Astrocyte of the cerebellum (primary cell): ENCODE data around the gene CUL4A.

Experiments
- DNase-seq: peaks from one replicate; pipeline ENCODE4 v3.0.0-alpha.2; 2011; ENCODE audit warnings: low read depth
- H3K4me3 ChIP-seq: 2 replicates; pipeline ENCODE4 v1.5.1; 2011; ENCODE audit warnings: mild to moderate bottlenecking, low read depth, low read length, moderate library complexity
- in situ Hi-C: cut with HindIII; loops from 2 replicates; pipeline ENCODE4 v1.10.0; 2017; ENCODE audit warnings: low sequenced_read_pairs
- TF ChIP-seq, protein P1 (sequence below): IDR thresholded peaks from 2 replicates; pipeline ENCODE4 v1.5.1; 2012; ENCODE audit warnings: low read length, low read depth, moderate library complexity, mild to moderate bottlenecking; ENCODE audit errors: missing control alignments

The CUL4A gene

GRCh38 chr13:113280126-113280525, 70.7 kb downstream of the CUL4A start:
- no peak overlapping the region for H3K4me3 ChIP-seq
- DNase-seq = no peak
- TF ChIP-seq, protein P1, sequence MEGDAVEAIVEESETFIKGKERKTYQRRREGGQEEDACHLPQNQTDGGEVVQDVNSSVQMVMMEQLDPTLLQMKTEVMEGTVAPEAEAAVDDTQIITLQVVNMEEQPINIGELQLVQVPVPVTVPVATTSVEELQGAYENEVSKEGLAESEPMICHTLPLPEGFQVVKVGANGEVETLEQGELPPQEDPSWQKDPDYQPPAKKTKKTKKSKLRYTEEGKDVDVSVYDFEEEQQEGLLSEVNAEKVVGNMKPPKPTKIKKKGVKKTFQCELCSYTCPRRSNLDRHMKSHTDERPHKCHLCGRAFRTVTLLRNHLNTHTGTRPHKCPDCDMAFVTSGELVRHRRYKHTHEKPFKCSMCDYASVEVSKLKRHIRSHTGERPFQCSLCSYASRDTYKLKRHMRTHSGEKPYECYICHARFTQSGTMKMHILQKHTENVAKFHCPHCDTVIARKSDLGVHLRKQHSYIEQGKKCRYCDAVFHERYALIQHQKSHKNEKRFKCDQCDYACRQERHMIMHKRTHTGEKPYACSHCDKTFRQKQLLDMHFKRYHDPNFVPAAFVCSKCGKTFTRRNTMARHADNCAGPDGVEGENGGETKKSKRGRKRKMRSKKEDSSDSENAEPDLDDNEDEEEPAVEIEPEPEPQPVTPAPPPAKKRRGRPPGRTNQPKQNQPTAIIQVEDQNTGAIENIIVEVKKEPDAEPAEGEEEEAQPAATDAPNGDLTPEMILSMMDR = no peak
- in situ Hi-C loops = no loop called here

DNA sequence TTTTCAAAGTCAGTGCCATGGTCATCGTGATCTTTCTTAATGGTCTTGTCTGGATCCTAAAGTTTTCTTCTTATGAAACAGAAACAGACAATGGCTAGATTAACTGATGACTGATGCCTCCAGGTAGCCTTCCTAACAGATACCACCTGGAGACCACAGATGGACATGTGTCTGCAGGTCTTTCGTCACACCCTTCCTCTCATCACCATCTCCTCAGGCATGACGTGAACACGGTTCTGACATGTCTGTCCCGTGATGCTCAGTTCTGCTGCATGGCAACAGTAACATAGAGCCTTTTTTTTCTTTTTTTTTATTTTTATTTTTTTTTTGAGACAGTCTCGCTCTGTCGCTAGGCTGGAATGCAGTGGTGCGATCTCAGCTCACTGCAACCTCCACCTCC, 74.5 kb downstream of the CUL4A start:
- in situ Hi-C loops = no loop called here
- DNase-seq = no peak
- no peak overlapping the region for H3K4me3 ChIP-seq
- TF ChIP-seq, protein P1 = no peak

- H3K4me3 ChIP-seq = no peak overlapping the region
- in situ Hi-C loops = no loop called here
- TF ChIP-seq, protein P1 = no peak
- no peak for DNase-seq
These were observed 79.5 kb downstream of the CUL4A start for GRCh38 chr13:113288880-113289279.

DNA sequence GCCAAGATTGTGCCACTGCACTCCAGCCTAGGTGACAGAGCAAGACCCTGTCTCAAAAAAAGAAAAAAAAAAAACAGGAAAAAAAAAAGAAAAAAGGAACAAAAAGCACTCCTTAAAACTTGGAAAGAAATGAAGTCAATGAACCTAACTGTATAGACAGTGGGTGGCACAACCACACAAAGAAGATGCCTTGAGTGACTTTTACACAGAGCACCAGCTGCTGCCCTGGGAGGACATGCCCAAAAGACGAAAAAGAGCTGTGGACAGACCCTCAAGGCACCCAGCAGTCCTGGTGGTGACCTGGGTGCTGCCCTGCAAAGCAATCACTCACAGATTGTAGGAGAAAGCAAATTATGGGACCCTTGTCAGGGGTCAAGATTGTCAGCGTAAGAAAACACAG, 81.7 kb downstream of the CUL4A start:
- TF ChIP-seq, protein P1 = no peak
- no peak for DNase-seq
- H3K4me3 ChIP-seq = no peak overlapping the region
- in situ Hi-C loops = no loop called here

GRCh38 chr13:113292021-113292862, 82.8 kb downstream of the CUL4A start:
- in situ Hi-C loops = no loop called here
- no peak overlapping the region for H3K4me3 ChIP-seq
- DNase-seq = no peak
- TF ChIP-seq, protein P1 = no peak

DNA sequence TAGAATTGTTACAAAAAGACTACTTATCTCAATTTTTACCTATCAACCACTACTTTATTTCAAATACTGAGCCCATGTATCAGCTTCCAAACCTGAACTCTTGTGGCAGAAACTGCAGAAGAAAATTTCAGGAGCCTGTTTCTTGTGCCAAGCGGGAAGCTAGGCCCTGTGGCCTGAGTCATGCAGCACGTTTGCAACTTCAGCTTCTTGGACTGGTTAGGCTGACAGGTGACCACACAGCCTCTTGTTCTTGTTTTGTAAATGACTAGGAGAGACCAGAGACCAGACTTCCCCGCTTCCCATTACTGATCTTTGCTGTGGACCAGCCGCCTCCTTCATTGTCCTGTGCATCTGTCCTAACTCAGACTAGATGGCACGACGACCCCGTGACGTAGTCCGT, 84.3 kb downstream of the CUL4A start:
- no peak for DNase-seq
- TF ChIP-seq, protein P1 = no peak
- no peak overlapping the region for H3K4me3 ChIP-seq
- in situ Hi-C loops = no loop called here
